ENCODE results near the gene PTPRA. TPM values are rescaled to one million over a fixed set of nuclear protein-coding genes. Genes with fewer than 3 reads are reported as not detected.

The PTPRA gene
- total RNA-seq, 4 donors from 2014 or later: 73.4 to 110 (median 93.1) TPM

- Histone ChIP-seq H3K36me3 (no peaks in the 10 kb centered on the region), H3K4me1 (peaks cover 9 to 21% of the 10 kb centered on the region in 2 donors), H3K27me3 (no peaks in the 10 kb centered on the region), H3K9me3 (no peaks in the 10 kb centered on the region), H3K27ac (no peak overlapping the region), H3K4me3 (replicated peaks in 1 of 3) (no peak overlapping the region)
- 69 to 74% methylated on average over 8 of the region's 8 CpGs for WGBS, 2 donors
- intact Hi-C loops (cut with DNase I): no loop called here
- TF ChIP-seq CTCF (IDR thresholded peaks at IDR 0.05): no peak
- no peak for TF ChIP-seq POLR2A (IDR thresholded peaks at IDR 0.05)
- no peak for DNase-seq
These were observed 194.8 kb downstream of the PTPRA start for GRCh38 chr20:3068075-3068474.

- TF ChIP-seq CTCF (IDR thresholded peaks at IDR 0.05) (no peak), POLR2A (IDR thresholded peaks at IDR 0.05) (no peak)
- no peaks in the 10 kb centered on the region for H3K27me3 ChIP-seq
- H3K4me1 ChIP-seq: peaks cover 9 to 16% of the 10 kb centered on the region in 2 donors
- no peaks in the 10 kb centered on the region for H3K9me3 ChIP-seq
- no peak overlapping the region for H3K27ac ChIP-seq
- H3K4me3 ChIP-seq (replicated peaks in 1 of 3): no peak overlapping the region
- intact Hi-C loops (cut with DNase I): no loop called here
- H3K36me3 ChIP-seq: no peaks in the 10 kb centered on the region
- DNase-seq: no peak
- 84 to 86% methylated on average over 6 to 8 of the region's 8 CpGs for WGBS, 2 donors
These were observed 196.0 kb downstream of the PTPRA start for GRCh38 chr20:3068986-3069900.

GRCh38 chr20:3070725-3071124, 197.4 kb downstream of the PTPRA start:
- intact Hi-C loops (cut with DNase I): no loop called here
- peaks cover 9 to 16% of the 10 kb centered on the region in 2 donors for H3K4me1 ChIP-seq
- no peak overlapping the region for H3K4me3 ChIP-seq (replicated peaks in 1 of 3)
- 95 to 99% methylated on average over 4 of the region's 4 CpGs for WGBS, 2 donors
- no peak for DNase-seq
- no peak overlapping the region for H3K27ac ChIP-seq
- no peaks in the 10 kb centered on the region for H3K27me3 ChIP-seq
- TF ChIP-seq POLR2A (IDR thresholded peaks at IDR 0.05) (no peak), CTCF (IDR thresholded peaks at IDR 0.05) (no peak)
- H3K9me3 ChIP-seq: no peaks in the 10 kb centered on the region
- H3K36me3 ChIP-seq: no peaks in the 10 kb centered on the region

DNA sequence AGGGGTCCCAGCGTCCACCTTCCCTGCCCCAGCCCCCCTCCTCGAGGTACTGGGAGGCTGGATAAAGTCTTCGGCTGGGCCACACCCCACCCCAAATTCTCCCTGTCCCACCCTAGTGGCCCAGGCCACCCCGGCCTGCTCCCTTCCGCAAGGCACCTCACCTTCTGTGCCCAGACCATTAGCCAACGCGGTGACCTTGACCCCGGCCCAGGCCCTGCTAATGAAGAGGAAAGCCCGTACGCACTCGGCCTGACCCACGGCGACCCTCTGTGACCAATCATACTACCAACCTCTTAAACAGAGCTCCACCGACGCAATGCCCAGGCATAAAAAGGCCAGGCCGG, 198.0 kb downstream of the PTPRA start:
- Histone ChIP-seq H3K36me3 (no peaks in the 10 kb centered on the region), H3K27ac (no peak overlapping the region), H3K4me1 (peaks cover 9 to 16% of the 10 kb centered on the region in 2 donors), H3K4me3 (replicated peaks in 1 of 3) (peak overlapping the region in 1 of 3 donors; percentile 48), H3K9me3 (no peaks in the 10 kb centered on the region), H3K27me3 (no peaks in the 10 kb centered on the region)
- TF ChIP-seq CTCF (IDR thresholded peaks at IDR 0.05) (no peak), POLR2A (IDR thresholded peaks at IDR 0.05) (no peak)
- intact Hi-C loops (cut with DNase I): no loop called here
- DNase-seq: no peak
- 83 to 88% methylated on average over 16 of the region's 16 CpGs for WGBS, 2 donors

Measured in thyroid gland (tissue), 4 donors.